Lower leg skin (tissue), 3 donors: ENCODE data around the gene TRPM8.

Experiments used
- POLR2A ChIP-seq, 2 donors: fragments of 450-650 bp; IDR thresholded peaks; one replicate each; pipeline ENCODE4 v1.6.1; 2016 to 2017; ENCODE audit warnings: antibody characterized with exemption in 2 of 2, mild to moderate bottlenecking in 1 of 2, moderate library complexity in 1 of 2
- TF ChIP-seq, protein P1 (sequence below), 3 donors: fragments of 450-650 bp; IDR thresholded peaks; one replicate each; pipeline ENCODE4 v1.5.1; 2016; ENCODE audit warnings: antibody characterized with exemption in 3 of 3, mild to moderate bottlenecking in 3 of 3, moderate library complexity in 2 of 3

GRCh38 chr2:234025891-234026401 is 108.8 kb downstream of the TRPM8 start:
- TF ChIP-seq, protein P1, sequence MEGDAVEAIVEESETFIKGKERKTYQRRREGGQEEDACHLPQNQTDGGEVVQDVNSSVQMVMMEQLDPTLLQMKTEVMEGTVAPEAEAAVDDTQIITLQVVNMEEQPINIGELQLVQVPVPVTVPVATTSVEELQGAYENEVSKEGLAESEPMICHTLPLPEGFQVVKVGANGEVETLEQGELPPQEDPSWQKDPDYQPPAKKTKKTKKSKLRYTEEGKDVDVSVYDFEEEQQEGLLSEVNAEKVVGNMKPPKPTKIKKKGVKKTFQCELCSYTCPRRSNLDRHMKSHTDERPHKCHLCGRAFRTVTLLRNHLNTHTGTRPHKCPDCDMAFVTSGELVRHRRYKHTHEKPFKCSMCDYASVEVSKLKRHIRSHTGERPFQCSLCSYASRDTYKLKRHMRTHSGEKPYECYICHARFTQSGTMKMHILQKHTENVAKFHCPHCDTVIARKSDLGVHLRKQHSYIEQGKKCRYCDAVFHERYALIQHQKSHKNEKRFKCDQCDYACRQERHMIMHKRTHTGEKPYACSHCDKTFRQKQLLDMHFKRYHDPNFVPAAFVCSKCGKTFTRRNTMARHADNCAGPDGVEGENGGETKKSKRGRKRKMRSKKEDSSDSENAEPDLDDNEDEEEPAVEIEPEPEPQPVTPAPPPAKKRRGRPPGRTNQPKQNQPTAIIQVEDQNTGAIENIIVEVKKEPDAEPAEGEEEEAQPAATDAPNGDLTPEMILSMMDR (IDR thresholded peaks at IDR 0.05), result no peak
- no peak for TF ChIP-seq POLR2A (IDR thresholded peaks at IDR 0.05)
